GM23248 (cell line): Measurements from ENCODE around the gene SH3BP1. TPM values are rescaled to one million over a fixed set of nuclear protein-coding genes. Genes with fewer than 3 reads are reported as not detected.

Experiments
- DNase-seq: peaks from one replicate; pipeline ENCODE4 v3.0.0-alpha.2; 2015
- H2AFZ ChIP-seq: fragments of 200-600 bp; sonication (generic); 2 replicates; pipeline ENCODE4 v1.6.1; 2016; ENCODE audit warnings: antibody characterized with exemption
- H3F3A ChIP-seq: fragments of 200-600 bp; sonication (generic); 2 replicates; pipeline ENCODE4 v1.6.1; 2016; ENCODE audit warnings: mild to moderate bottlenecking, antibody characterized with exemption, mixed run types; ENCODE audit not compliant: insufficient read depth
- H3K27ac ChIP-seq: fragments of 200-600 bp; sonication (generic); 2 replicates; pipeline ENCODE4 v1.5.1; 2016; ENCODE audit warnings: mild to moderate bottlenecking
- H3K27me3 ChIP-seq: fragments of 200-600 bp; sonication (generic); replicated peaks from 2 replicates; pipeline ENCODE4 v1.6.1; 2016; ENCODE audit warnings: mild to moderate bottlenecking; ENCODE audit not compliant: insufficient read depth
- H3K36me3 ChIP-seq: fragments of 200-600 bp; sonication (generic); 2 replicates; pipeline ENCODE4 v1.6.1; 2016; ENCODE audit warnings: low read depth, mild to moderate bottlenecking
- H3K4me1 ChIP-seq: fragments of 200-600 bp; sonication (generic); 2 replicates; pipeline ENCODE4 v1.6.1; 2016; ENCODE audit warnings: mild to moderate bottlenecking; ENCODE audit not compliant: insufficient read depth
- H3K4me2 ChIP-seq: fragments of 200-600 bp; sonication (generic); one replicate; pipeline ENCODE4 v1.6.1; 2016; ENCODE audit warnings: mild to moderate bottlenecking; ENCODE audit not compliant: unreplicated experiment
- H3K4me3 ChIP-seq: fragments of 200-600 bp; sonication (generic); 2 replicates; pipeline ENCODE4 v1.5.1; 2016; ENCODE audit warnings: mild to moderate bottlenecking
- H3K79me2 ChIP-seq: fragments of 200-600 bp; sonication (generic); 2 replicates; pipeline ENCODE4 v1.6.1; 2016; ENCODE audit warnings: mild to moderate bottlenecking; ENCODE audit not compliant: insufficient read depth
- H3K9ac ChIP-seq: fragments of 200-600 bp; sonication (generic); 2 replicates; pipeline ENCODE4 v1.6.1; 2016; ENCODE audit warnings: mild to moderate bottlenecking
- H3K9me2 ChIP-seq: fragments of 200-600 bp; sonication (generic); 2 replicates; pipeline ENCODE4 v1.6.1; 2016; ENCODE audit warnings: mixed run types, mild to moderate bottlenecking, moderate library complexity; ENCODE audit not compliant: insufficient read depth
- H3K9me3 ChIP-seq: fragments of 200-600 bp; sonication (generic); one replicate; pipeline ENCODE4 v1.6.1; 2017; ENCODE audit warnings: low read depth
- H4K20me1 ChIP-seq: fragments of 200-600 bp; sonication (generic); 2 replicates; pipeline ENCODE4 v1.6.0; 2016; ENCODE audit not compliant: insufficient read depth
- EZH2 ChIP-seq: fragments of 200-600 bp; sonication (generic); IDR thresholded peaks from 2 replicates; pipeline ENCODE4 v1.6.1; 2018; ENCODE audit warnings: antibody characterized with exemption, mild to moderate bottlenecking; ENCODE audit not compliant: insufficient read depth, poor library complexity, severe bottlenecking
- EZH2phosphoT487 ChIP-seq: fragments of 200-600 bp; sonication (generic); IDR thresholded peaks from 2 replicates; pipeline ENCODE4 v1.6.1; 2018; ENCODE audit warnings: antibody characterized with exemption, moderate library complexity, mild to moderate bottlenecking, low read depth; ENCODE audit not compliant: insufficient read depth
- WGBS, 2 experiments: methylation state at CpG; one replicate each; pipeline ENCODE4 v1.1.6; 2015 to 2017; ENCODE audit warnings: low lambda C conversion rate in 2 of 2, low coverage in 1 of 2; ENCODE audit errors: missing lambda C conversion rate in 2 of 2; 5-methylcytosine and 5-hydroxymethylcytosine counted together
- in situ Hi-C: fragments of 300-500 bp; cut with MboI; formaldehyde crosslinking; loops from 2 replicates; pipeline ENCODE4 v1.15.0; 2020
- polyA plus RNA-seq: library from polyadenylated mRNA; unstranded; fragments of >200 nt; fragmentation: Nextera tagmentation; extraction: Ambion mirVana; gene quantifications from 2 replicates; pipeline ENCODE4 v1.2.1, GENCODE V29; 2016
- small RNA-seq: library from RNA; depleted of rRNA; stranded (forward); fragments of <200 nt; gene quantifications from one replicate; pipeline ENCODE3, GENCODE V24; 2014; ENCODE audit warnings: low read depth, low replicate concordance
- total RNA-seq: library from RNA; depleted of rRNA; stranded (reverse); fragments of >200 nt; shearing (Covaris generic); gene quantifications from 2 replicates; pipeline ENCODE4 v1.2.3, GENCODE V29; 2014; rRNA removed

The SH3BP1 gene
- total and polyA plus RNA-seq, 2 experiments from 2014 or later: 0.81 to 9.9 TPM

- H3K27me3 ChIP-seq: no peaks in the 10 kb centered on the region
- H3K27ac ChIP-seq: no peak overlapping the region
- in situ Hi-C loops: no loop called here
- no peak overlapping the region for H3K4me3 ChIP-seq
- TF ChIP-seq EZH2 (no peak), EZH2phosphoT487 (no peak)
- H3K9ac ChIP-seq: no peak overlapping the region
- no peak overlapping the region for H2AFZ ChIP-seq
- no peak for DNase-seq
- H3K9me3 ChIP-seq: no peaks in the 10 kb centered on the region
- H3F3A ChIP-seq: no peaks in the 10 kb centered on the region
- H3K36me3 ChIP-seq: no peaks in the 10 kb centered on the region
- H3K4me1 ChIP-seq: peaks cover 7% of the 10 kb centered on the region
- no peaks in the 10 kb centered on the region for H4K20me1 ChIP-seq
- H3K79me2 ChIP-seq: no peaks in the 10 kb centered on the region
- H3K9me2 ChIP-seq: no peaks in the 10 kb centered on the region
- WGBS, 2 experiments: 93 to 94% methylated on average over 3 of the region's 3 CpGs
- H3K4me2 ChIP-seq: no peak overlapping the region
Observed at GRCh38 chr22:37705205-37705604, 65.7 kb downstream of the SH3BP1 start.

Small RNA genes lying within 50 kb of the gene (small RNA-seq; reads per million reads assigned to genes)
- gene RN7SL385P: not detected

Other genes starting within 250 kb of the SH3BP1 start
- 0.89 and 1.1 TPM in 2 replicates for gene ELFN2, start 212.2 kb upstream of the SH3BP1 start, total RNA-seq
- gene ELFN2, start 212.2 kb upstream of the SH3BP1 start, polyA plus RNA-seq: 0.19 and 0.48 TPM in 2 replicates
- not detected in 2 replicates for gene MFNG, start 153.3 kb upstream of the SH3BP1 start, total RNA-seq
- gene MFNG, start 153.3 kb upstream of the SH3BP1 start, polyA plus RNA-seq: 0.32 TPM in 1 of 2 replicates, not detected in the other
- gene CARD10, start 120.3 kb upstream of the SH3BP1 start, total RNA-seq: 4.4 and 8.3 TPM in 2 replicates
- 2.7 and 2.8 TPM in 2 replicates for gene CARD10, start 120.3 kb upstream of the SH3BP1 start, polyA plus RNA-seq
- gene CDC42EP1, start 79.2 kb upstream of the SH3BP1 start, total RNA-seq: 59.7 and 83.8 TPM in 2 replicates
- 122 and 130 TPM in 2 replicates for gene CDC42EP1, start 79.2 kb upstream of the SH3BP1 start, polyA plus RNA-seq
- gene LGALS2, start 59.6 kb upstream of the SH3BP1 start, total RNA-seq: not detected in 2 replicates
- gene LGALS2, start 59.6 kb upstream of the SH3BP1 start, polyA plus RNA-seq: 0.35 and 0.91 TPM in 2 replicates
- gene GGA1, start 30.8 kb upstream of the SH3BP1 start, total RNA-seq: 29.7 and 36.9 TPM in 2 replicates
- gene GGA1, start 30.8 kb upstream of the SH3BP1 start, polyA plus RNA-seq: 29.7 and 29.9 TPM in 2 replicates
- 17.5 and 17.7 TPM in 2 replicates for gene PDXP, start 19.1 kb downstream of the SH3BP1 start, total RNA-seq
- gene PDXP, start 19.1 kb downstream of the SH3BP1 start, polyA plus RNA-seq: 1.9 and 2.1 TPM in 2 replicates
- 5,290 and 7,830 TPM in 2 replicates for gene LGALS1, start 36.0 kb downstream of the SH3BP1 start, total RNA-seq
- gene LGALS1, start 36.0 kb downstream of the SH3BP1 start, polyA plus RNA-seq: 6,727 and 6,984 TPM in 2 replicates
- 4.9 and 19.1 TPM in 2 replicates for gene NOL12, start 46.7 kb downstream of the SH3BP1 start, total RNA-seq
- gene NOL12, start 46.7 kb downstream of the SH3BP1 start, polyA plus RNA-seq: 24.9 and 25.1 TPM in 2 replicates
- gene TRIOBP, start 57.4 kb downstream of the SH3BP1 start, total RNA-seq: 127 and 135 TPM in 2 replicates
- gene TRIOBP, start 57.4 kb downstream of the SH3BP1 start, polyA plus RNA-seq: 123 and 130 TPM in 2 replicates
- 36.1 and 73.7 TPM in 2 replicates for gene GCAT, start 168.3 kb downstream of the SH3BP1 start, total RNA-seq
- gene GCAT, start 168.3 kb downstream of the SH3BP1 start, polyA plus RNA-seq: 31.5 and 35.9 TPM in 2 replicates
- not detected in 2 replicates for gene GALR3, start 183.7 kb downstream of the SH3BP1 start, total RNA-seq
- gene GALR3, start 183.7 kb downstream of the SH3BP1 start, polyA plus RNA-seq: not detected in 2 replicates
- gene ANKRD54, start 204.7 kb downstream of the SH3BP1 start, total RNA-seq: 31.0 and 58.0 TPM in 2 replicates
- gene ANKRD54, start 204.7 kb downstream of the SH3BP1 start, polyA plus RNA-seq: 21.6 and 21.8 TPM in 2 replicates
- gene EIF3L, start 209.8 kb downstream of the SH3BP1 start, total RNA-seq: 323 and 346 TPM in 2 replicates
- 201 and 206 TPM in 2 replicates for gene EIF3L, start 209.8 kb downstream of the SH3BP1 start, polyA plus RNA-seq